Measurements from ENCODE around the gene SERINC3.

DNA sequence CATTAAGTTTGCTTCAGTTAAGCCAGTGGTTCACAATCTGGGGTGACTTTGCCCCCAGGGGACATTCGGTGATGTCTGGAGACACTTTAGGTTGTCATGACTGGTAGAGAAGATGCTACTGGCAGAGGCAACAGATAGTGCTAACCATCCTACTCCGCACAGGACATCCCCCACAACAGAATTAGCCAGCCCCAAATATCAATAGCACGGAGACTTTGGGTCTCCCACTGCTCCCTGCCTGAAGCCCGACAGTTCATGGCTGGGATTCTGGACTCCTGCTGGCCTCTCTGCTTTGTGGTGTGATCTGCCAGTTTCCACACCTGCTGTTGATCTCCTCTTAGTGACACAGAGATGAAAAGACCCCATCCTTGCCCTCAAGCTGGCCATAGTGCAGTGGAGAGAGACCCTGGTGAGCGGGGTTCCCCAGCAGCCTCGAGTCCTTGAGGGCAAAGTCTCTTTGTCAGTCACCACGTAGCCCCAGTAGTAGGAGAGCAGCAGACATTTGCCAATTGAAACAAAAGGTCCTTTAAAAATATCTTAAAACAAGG lies 70.9 kb downstream of the SERINC3 start:
- TF ChIP-seq YY1 (IDR thresholded peaks at IDR 0.05; ENCODE audit: insufficient read depth, insufficient read length) (no peak), ZNF274 (IDR thresholded peaks at IDR 0.05; ENCODE audit: low read depth, low read length) (no peak)
